Smooth muscle cell (in vitro differentiated cells): ENCODE results near the gene SPTLC2. TPM values are rescaled to one million over a fixed set of nuclear protein-coding genes. Genes with fewer than 3 reads are reported as not detected.

Experiments used
- DNase-seq: peaks from one replicate; lab custom pipeline; 2025; ENCODE audit not compliant: unreplicated experiment; lab: John Stamatoyannopoulos, UW
- H2AFZ ChIP-seq: fragments of 200-600 bp; sonication (generic); 2 replicates; pipeline ENCODE4 v1.6.0; 2016; ENCODE audit warnings: antibody characterized with exemption, low read depth, mild to moderate bottlenecking
- H3F3A ChIP-seq: fragments of 200-600 bp; sonication (generic); 2 replicates; pipeline ENCODE4 v1.6.0; 2017; ENCODE audit warnings: antibody characterized with exemption, low read depth
- H3K27ac ChIP-seq: fragments of 200-600 bp; sonication (generic); 2 replicates; pipeline ENCODE4 v1.5.1; 2016; ENCODE audit warnings: low read depth, mild to moderate bottlenecking
- H3K27me3 ChIP-seq: fragments of 200-600 bp; sonication (generic); 2 replicates; pipeline ENCODE4 v1.6.1; 2016; ENCODE audit warnings: low read depth, mild to moderate bottlenecking
- H3K36me3 ChIP-seq: fragments of 200-600 bp; sonication (generic); 2 replicates; pipeline ENCODE4 v1.5.1; 2016; ENCODE audit warnings: low read depth
- H3K4me1 ChIP-seq: fragments of 200-600 bp; sonication (generic); 2 replicates; pipeline ENCODE4 v1.5.1; 2016; ENCODE audit warnings: low read depth
- H3K4me2 ChIP-seq: fragments of 200-600 bp; sonication (generic); 2 replicates; pipeline ENCODE4 v1.6.0; 2016; ENCODE audit warnings: mild to moderate bottlenecking
- H3K4me3 ChIP-seq: fragments of 200-600 bp; sonication (generic); 2 replicates; pipeline ENCODE4 v1.5.1; 2016; ENCODE audit warnings: mild to moderate bottlenecking
- H3K79me2 ChIP-seq: fragments of 200-600 bp; sonication (generic); 2 replicates; pipeline ENCODE4 v1.6.0; 2016; ENCODE audit warnings: low read depth, mild to moderate bottlenecking
- H3K9ac ChIP-seq: fragments of 200-600 bp; sonication (generic); 2 replicates; pipeline ENCODE4 v1.6.0; 2016; ENCODE audit warnings: low read depth
- H3K9me3 ChIP-seq: fragments of 200-600 bp; sonication (generic); replicated peaks from 2 replicates; pipeline ENCODE4 v1.5.1; 2016; ENCODE audit warnings: low read depth
- H4K20me1 ChIP-seq: fragments of 200-600 bp; sonication (generic); 2 replicates; pipeline ENCODE4 v1.6.0; 2016; ENCODE audit warnings: low read depth
- WGBS: methylation state at CpG from one replicate; pipeline ENCODE4 v1.1.7; 2016; ENCODE audit warnings: low lambda C conversion rate; 5-methylcytosine and 5-hydroxymethylcytosine counted together
- polyA plus RNA-seq: library from polyadenylated mRNA; unstranded; fragments of >200 nt; fragmentation: Nextera tagmentation; extraction: Ambion mirVana; gene quantifications from 2 replicates; pipeline ENCODE4 v1.2.1, GENCODE V29; 2016
- total RNA-seq: library from RNA; depleted of rRNA; stranded (reverse); fragments of >200 nt; gene quantifications from 2 replicates; pipeline ENCODE4 v1.2.3, GENCODE V29; 2014
- TF ChIP-seq, protein P1 (sequence below): fragments of 200-600 bp; sonication (generic); IDR thresholded peaks from 2 replicates; pipeline ENCODE4 v1.5.1; 2017; ENCODE audit warnings: borderline replicate concordance, mild to moderate bottlenecking, antibody characterized with exemption; ENCODE audit not compliant: insufficient read depth, poor library complexity, severe bottlenecking

The SPTLC2 gene
- total and polyA plus RNA-seq, 2 experiments from 2014 or later, result 23.4 to 24.8 TPM

DNA sequence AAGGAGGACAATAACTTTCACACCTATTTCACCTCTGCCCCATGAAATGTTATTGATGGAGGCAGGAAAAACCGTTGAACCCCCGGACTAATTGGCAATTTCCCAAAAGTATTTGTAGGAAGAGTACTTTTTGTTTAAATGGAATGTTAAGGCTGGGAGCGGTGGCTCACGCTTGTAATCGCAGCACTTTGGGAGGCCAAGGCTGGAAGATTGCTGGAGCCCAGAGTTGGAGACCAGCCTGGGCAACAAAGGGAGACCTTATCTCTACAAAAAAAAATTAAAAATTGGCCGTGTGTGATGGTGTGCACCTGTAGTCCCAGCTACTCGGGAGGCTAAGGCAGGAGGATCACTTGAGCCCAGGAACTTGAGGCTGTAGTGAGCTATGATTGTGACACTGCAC is 26.0 kb upstream of the SPTLC2 start:
- 93% methylated on average over 7 of the region's 7 CpGs for WGBS
- Histone ChIP-seq H2AFZ (no peak overlapping the region), H3K27ac (no peak overlapping the region)

DNA sequence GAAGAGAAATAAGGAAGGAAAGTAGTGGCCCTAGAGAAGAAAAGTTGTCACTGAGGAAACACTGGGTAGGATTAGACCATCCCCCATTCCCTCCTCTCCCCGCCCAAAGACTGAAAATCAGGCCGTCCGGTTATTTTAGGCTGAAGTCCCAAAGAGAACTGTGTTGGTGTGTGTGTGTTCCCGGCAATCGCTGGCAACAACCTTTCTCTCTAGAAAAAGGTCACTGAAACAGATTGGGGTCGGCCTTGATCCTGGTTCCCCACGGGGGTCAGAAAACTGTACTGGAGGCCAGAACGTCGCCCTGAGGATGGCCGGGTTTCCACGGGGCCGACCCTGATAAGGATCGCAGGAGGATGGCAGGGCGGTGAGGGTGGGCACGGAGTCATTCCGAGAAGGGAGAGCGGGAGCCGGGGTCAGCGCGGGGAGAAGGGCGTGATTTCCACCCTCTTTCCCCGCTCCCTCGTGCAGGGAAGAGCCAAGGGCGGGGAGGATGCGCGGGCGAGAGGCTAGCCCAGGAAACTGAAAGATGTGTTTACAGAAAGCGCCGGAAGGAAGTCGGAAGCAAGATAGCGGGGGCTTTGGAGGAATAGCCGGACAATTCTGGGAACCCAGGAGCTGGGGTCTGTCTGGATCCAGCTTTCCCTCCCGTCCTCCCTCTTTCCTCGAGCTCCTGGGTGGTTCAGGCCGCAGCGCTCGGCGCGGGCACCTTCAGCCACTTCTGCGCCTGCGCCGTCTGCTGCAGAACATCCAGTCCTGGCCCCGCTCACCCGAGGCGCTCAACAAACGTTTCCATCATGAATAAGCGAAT is 25.3 kb upstream of the SPTLC2 start:
- peak overlapping the region; percentile 54 for H2AFZ ChIP-seq
- no peak overlapping the region for H3K4me2 ChIP-seq
- no peaks in the 10 kb centered on the region for H3K36me3 ChIP-seq
- no peak overlapping the region for H3K27ac ChIP-seq
- no peaks in the 10 kb centered on the region for H3K4me1 ChIP-seq
- no peaks in the 10 kb centered on the region for H4K20me1 ChIP-seq
- H3K27me3 ChIP-seq, result no peaks in the 10 kb centered on the region
- no peaks in the 10 kb centered on the region for H3K9me3 ChIP-seq
- TF ChIP-seq, protein P1, sequence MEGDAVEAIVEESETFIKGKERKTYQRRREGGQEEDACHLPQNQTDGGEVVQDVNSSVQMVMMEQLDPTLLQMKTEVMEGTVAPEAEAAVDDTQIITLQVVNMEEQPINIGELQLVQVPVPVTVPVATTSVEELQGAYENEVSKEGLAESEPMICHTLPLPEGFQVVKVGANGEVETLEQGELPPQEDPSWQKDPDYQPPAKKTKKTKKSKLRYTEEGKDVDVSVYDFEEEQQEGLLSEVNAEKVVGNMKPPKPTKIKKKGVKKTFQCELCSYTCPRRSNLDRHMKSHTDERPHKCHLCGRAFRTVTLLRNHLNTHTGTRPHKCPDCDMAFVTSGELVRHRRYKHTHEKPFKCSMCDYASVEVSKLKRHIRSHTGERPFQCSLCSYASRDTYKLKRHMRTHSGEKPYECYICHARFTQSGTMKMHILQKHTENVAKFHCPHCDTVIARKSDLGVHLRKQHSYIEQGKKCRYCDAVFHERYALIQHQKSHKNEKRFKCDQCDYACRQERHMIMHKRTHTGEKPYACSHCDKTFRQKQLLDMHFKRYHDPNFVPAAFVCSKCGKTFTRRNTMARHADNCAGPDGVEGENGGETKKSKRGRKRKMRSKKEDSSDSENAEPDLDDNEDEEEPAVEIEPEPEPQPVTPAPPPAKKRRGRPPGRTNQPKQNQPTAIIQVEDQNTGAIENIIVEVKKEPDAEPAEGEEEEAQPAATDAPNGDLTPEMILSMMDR, result no peak
- no peak for DNase-seq
- no peaks in the 10 kb centered on the region for H3K79me2 ChIP-seq
- no peaks in the 10 kb centered on the region for H3F3A ChIP-seq
- no peak overlapping the region for H3K9ac ChIP-seq
- no peak overlapping the region for H3K4me3 ChIP-seq
- WGBS, result 95% methylated on average over 47 of the region's 47 CpGs

More for the DNA sequence above, 26.0 kb upstream of the SPTLC2 start:
- Histone ChIP-seq H3F3A (no peaks in the 10 kb centered on the region), H3K36me3 (no peaks in the 10 kb centered on the region), H3K4me1 (no peaks in the 10 kb centered on the region), H3K9me3 (no peaks in the 10 kb centered on the region), H3K4me3 (no peak overlapping the region), H4K20me1 (no peaks in the 10 kb centered on the region), H3K79me2 (no peaks in the 10 kb centered on the region), H3K4me2 (no peak overlapping the region), H3K27me3 (no peaks in the 10 kb centered on the region), H3K9ac (no peak overlapping the region)
- TF ChIP-seq, protein P1, result no peak
- no peak for DNase-seq

DNA sequence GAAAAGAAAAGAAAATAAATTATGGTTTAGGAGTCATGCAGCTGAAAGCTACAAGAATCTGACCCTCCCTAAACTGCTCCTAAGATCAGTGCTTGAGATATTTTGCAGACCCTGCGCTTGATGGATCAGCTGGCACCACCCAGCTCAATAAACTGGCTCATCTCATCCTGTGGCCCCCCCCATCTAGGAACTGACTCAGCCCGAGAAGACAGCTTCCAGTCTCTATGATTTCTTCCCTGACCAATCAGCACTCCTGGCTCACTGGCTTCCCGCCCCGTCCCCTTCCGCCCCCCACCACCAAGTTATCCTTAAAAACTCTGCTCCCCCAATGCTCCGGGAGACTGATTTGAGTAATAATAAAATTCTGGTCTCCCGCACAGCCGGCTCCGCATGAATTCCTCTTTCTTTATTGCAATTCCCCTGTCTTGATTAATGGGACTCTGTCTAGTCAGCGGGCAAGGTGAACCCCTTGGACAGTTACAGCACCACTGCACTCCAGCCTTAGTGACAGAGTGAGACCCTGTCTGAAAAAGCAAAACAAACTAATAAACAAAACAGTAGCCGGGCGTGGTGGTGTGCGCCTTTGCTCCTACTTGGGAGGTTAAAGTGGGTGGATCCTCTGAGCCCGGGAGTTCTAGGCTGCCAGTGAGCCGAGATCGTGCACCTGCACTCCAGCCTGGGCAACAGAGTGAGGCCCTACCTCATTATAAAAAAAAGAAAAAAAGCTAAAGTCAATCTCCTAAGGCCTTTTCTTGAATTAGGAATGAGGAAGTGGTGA is 24.5 kb upstream of the SPTLC2 start:
- Histone ChIP-seq H3K4me3 (no peak overlapping the region), H3K9me3 (no peaks in the 10 kb centered on the region), H3K9ac (no peak overlapping the region), H3K79me2 (no peaks in the 10 kb centered on the region), H2AFZ (peak overlapping the region; percentile 54), H3K27me3 (no peaks in the 10 kb centered on the region), H4K20me1 (no peaks in the 10 kb centered on the region), H3K4me1 (no peaks in the 10 kb centered on the region), H3F3A (no peaks in the 10 kb centered on the region), H3K36me3 (no peaks in the 10 kb centered on the region), H3K27ac (no peak overlapping the region), H3K4me2 (no peak overlapping the region)
- no peak for DNase-seq
- 78% methylated on average over 16 of the region's 16 CpGs for WGBS
- TF ChIP-seq, protein P1, result no peak
